HG02943 (cell line): ENCODE data around the gene SVIL.
"Not testable (repeated sequence)": the region's sequence is repeated elsewhere in the genome, so short reads cannot be mapped to it uniquely, and the experiment has no call there.

Experiments used
- ATAC-seq: cut with Tn5 transposase; IDR thresholded peaks from one replicate; pipeline ENCODE4 v1.9.1; 2021; ENCODE audit warnings: mild to moderate bottlenecking, low read depth, moderate library complexity; ENCODE audit not compliant: unreplicated experiment

SVIL gene

DNA sequence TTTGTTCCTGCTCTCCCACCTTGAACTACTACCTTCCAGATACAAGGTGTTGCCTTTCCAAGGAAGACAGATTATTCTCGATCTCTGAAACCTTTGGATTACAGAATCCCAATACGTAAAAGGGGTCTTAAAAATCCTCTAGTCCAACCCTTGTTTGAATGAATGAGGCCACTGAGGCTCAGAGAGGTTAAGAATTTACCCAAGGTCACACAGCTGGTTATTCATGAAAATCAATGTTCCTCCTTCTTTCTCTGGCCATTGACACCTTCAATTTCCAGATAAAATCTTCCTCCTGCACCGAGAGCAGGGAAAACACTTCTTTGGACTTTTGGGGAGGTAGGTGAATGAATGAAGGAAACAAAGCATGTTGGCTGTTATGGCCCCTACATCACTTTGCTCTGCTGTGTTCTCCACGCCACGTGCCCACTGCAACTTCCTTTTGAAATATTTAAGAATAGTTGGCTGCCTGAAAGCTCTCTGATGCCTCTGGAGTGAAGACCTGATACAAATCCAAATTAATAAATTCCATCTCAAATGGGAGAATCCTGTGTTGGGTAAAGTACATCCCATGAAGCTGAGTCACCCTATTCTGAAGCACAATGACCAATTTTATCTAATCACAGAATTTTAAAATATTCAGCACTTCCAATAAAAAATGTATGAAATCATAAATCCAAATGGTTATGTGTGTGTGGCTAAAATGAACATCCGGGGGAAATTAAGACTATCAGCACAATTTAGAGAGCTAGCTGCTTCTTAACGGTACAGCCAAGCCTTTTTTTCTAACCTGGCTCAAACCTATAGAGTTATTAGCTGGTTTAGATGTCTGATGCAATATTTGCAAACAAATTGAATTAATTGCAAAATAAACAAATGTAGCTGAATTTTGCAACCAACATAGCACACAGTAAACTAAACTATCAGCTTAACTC is 7.3 kb downstream of the SVIL start:
- ATAC-seq, result no peak

DNA sequence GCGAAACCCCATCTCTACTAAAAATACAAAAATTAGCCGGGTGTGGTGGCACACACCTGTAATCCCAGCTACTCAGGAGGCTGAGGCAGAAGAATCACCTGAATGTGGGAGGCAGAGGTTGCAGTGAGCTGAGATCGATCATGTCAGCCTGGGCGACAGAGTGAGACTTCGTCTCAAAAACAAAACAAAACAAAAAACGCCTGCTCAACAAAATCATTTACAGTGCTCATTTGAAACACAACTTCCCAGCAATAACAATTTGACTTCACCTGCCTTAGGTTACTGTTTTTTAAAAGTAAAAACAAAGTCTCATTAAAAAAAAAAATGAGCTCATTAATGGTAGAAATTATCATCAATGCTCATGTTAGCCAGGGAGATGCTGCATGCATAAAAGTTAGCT is 10.4 kb downstream of the SVIL start:
- not testable (repeated sequence) for ATAC-seq

DNA sequence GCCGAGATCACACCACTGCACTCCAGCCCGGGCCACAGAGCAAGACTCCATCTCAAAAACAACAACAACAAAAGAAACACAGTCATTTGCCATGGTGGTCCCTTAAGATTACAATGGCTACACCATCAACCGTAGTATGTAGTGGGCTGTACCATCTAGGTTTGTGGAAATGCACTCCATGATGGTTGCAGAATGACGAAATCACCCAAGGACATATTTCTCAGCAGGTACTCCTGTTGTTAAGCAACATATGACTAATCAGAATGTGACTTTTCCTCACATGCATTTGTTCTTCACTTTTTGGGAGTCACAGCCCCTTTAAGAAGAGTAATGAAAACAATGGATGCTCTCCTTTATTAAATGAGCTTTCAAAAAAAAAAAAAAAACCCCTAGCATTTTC is 11.0 kb downstream of the SVIL start:
- no peak for ATAC-seq

DNA sequence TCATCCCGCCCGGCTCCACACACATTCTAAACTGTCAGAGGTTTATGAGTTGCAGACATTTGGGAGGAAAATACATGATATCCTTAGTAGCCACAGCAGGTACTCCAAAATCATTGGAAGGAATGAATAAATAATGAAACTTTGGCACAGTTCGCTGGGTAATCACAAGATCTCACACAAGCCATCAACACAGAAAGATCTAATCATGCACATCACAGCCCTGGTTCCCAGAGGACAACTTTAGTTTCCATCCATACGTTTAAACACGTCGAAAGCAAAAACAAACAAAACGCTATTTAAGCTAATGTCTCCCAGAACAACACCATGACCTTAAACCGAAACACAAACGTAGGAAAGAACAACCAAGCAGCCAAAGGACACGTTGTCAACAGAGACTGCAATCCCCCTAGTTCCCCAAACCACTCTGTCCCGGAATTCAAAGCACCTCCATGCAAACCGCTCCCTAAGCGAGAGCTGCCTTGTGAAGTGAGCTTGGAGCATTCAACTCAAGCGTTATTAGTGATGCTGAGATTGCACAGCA is 12.3 kb downstream of the SVIL start:
- no peak for ATAC-seq

DNA sequence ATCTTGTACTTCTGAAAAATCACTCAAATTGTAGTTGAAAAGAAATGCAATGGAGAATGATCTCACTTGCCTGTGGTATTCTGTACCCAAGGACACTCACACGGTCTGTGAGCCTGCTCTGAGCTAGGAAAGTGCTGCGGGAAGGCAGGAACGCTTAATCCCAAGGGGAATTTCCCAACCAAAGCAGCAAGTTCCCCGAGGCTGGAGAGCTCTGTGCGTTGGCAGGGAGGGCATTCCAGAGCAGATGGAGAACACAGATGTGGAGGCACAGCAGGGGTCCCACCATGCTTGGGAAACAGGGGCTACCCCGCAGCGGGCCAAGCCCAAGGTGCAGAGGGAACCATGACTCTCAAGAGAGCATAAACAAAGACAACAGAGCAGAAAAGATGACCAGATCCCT is 13.6 kb downstream of the SVIL start:
- ATAC-seq, result no peak

DNA sequence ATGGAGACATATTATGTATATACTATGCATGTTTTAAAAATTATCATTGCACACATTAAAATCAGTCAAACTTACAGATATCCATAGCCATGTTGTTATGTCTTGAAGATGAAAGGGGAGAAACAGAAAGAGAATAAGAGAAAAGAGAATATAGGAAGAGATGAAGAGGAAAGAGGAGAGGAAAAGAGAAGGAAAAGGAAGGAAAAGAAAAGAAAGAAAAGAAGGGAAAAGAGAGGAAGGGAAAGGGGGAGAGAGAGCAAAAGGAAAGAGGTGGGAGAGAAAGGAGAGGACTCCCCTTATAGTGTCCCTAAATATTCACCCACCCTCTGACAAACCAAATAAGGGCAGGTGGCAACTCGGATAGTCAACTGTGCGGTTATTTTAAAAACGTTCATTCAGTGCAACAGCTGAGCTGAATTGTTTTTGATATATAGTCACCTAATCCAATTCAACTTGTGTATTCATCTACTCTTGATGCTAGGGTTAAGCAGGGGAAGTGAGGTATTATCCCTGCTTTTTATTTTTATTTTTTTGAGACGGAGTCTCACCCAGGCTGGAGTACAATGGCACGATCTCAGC is 14.6 kb downstream of the SVIL start:
- no peak for ATAC-seq

DNA sequence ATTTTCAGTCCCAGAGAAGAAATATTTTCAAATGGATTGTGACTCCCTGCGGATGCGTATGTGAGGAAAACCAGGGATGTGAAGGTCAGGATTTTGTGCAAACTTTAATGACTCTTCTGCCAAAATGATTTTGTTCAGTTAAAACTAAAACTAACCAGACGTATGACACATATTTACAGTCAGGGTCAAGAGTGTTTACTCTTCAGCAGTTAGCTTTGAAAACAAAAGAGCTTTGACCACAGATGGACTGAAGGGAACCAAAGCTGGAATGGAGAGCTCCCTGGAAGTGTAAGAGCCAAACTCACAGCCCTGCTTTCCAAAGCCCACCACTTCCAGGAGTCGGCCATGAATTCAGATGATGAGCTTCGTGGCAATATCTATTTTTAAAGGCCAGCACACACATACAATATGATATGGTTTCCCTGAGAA is 15.5 kb downstream of the SVIL start:
- ATAC-seq, result no peak

DNA sequence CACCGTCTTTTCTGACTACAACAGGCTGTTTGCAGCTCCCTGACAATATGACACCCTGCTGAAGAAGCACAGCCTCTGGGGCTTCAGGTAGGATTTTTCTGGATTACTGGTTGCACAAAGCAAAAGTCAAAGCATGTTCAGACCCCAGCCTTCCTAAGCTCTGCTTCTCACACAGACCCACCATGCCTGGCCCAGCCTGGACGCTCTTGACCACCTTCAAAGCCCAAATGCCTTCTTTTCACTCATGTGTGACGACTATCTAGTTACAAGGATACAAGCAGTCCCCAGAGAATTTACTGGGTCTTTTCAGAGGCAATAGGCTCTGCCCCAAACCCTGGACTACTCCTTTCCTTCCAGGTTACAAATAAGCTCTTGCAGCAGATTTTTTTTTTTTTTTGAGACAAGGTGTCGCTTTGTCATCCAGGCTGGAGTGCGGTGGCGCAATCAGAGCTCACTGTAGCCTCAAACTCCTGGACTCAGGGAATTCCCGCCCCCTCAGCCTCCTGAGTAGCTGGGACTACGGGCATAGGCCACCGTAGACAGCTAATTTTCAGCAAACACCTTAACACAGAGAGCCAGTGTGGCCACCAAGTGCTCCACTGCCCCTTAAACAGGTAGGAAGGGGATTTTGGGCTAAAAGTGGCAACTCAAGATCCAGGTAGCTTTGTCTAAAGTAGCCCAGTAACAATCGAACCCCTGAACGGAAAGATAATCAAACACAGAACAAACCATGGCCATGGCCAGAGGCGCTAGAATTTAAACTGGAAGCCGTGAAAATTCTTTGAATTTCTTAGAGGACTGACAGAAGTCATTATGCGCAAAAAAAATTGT is 16.2 kb downstream of the SVIL start:
- no peak for ATAC-seq

DNA sequence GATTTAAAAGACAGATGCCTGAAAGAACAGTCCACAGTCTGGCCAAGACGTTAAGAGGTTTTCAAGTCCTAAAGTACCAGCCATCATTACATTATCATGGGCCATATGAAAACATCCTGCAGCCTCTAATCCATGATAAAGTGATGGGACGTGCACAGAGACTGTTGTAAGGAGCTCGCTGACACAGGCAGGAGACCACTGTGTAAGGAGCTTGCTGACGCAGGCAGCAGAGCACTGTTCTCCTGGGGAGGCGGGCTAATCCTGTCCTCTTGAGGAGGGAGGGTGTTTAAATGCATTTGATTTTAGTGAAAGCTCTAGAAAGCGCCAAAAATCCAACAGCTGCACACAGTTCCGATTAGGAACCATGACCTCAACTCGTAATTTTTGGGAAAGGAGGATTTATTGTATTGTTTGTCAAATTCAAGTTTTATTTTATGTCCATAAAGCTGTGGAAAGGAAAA is 16.9 kb downstream of the SVIL start:
- no peak for ATAC-seq

DNA sequence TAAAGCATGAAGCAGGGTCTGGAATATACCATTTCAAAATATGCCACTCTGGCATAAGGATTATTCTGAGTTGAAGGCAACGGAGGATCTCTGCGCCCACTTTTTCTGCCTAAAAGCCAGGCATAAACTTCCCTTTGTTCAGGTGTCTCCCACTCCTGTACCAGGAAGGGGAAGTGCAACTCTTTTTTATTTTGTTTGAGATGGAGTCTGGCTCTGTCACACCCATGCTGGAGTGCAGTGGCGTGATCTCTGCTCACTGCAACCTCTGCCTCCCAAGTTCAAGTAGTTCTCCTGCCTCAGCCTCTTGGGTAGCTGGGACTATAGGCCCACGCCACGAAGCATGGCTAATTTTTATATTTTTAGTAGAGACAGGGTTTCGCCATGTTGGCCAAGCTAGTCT is 18.2 kb downstream of the SVIL start:
- ATAC-seq, result no peak

- no peak for ATAC-seq
Observed at GRCh38 chr10:29615195-29615594, 19.6 kb downstream of the SVIL start.

DNA sequence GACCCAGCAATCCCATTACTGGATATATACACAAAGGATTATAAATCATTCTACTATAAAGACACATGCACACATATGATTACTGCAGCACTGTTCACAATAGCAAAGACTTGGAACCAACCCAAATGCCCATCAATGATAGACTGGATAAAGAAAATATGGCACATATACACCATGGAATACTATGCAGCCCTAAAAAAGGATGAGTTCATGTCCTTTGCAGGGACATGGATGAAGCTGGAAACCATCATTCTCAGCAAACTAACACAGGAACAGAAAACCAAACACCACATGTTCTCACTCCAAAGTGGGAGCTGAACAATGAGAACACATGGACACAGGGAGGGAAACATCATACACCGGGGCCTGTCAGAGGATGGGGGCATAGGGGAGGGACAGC is 20.5 kb downstream of the SVIL start:
- not testable (repeated sequence) for ATAC-seq

GRCh38 chr10:29613791-29614190 is 21.0 kb downstream of the SVIL start:
- no peak for ATAC-seq

DNA sequence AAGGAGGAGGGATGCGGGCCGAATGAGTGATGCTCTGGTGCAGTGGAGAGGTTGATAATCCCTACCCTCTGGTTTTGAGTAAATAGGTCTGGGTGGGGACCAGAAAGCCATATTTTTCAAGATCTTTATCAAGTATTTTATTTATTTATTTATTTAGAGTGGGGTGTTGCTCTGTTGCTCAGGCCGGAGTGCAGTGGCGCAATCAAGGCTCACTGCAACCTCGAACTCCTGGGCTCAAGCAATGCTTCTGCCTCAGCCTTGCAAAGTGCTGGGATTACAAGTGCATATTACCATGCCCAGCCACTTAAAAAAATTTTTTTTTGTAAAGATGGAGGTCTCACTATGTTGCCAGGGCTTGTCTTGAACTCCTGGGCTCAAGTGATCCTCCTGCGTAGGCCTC is 21.6 kb downstream of the SVIL start:
- ATAC-seq, result no peak

- no peak for ATAC-seq
Observed at GRCh38 chr10:29612657-29613056, 22.1 kb downstream of the SVIL start.

DNA sequence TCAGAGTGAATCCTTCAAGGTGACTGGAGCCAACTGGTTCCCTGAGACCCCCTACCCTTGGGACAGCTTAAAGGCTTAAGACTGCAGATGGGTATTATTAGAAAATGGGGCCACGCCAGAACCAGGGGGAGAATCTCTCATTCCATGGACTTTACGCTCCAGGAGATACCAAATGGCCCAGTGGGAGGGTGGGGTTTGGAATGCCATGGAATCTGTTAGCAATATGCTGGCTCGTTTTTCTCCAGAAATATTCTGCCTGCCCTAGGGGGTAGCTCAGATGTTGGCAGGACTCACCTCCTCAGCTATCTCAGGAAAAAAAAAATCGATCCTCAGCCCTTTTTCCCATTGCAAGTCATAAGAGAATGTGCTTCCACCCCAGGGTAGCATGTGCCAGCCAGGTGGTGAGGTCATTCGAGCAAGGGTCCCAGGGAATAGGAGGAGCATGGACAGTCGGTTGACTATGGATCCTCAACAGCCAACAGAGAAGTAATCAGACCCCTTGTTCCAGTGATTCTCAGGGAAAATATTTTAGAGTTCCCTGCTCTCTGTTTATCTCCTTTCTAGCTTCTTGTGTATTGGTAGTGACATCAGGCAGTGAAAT is 22.9 kb downstream of the SVIL start:
- ATAC-seq, result no peak

DNA sequence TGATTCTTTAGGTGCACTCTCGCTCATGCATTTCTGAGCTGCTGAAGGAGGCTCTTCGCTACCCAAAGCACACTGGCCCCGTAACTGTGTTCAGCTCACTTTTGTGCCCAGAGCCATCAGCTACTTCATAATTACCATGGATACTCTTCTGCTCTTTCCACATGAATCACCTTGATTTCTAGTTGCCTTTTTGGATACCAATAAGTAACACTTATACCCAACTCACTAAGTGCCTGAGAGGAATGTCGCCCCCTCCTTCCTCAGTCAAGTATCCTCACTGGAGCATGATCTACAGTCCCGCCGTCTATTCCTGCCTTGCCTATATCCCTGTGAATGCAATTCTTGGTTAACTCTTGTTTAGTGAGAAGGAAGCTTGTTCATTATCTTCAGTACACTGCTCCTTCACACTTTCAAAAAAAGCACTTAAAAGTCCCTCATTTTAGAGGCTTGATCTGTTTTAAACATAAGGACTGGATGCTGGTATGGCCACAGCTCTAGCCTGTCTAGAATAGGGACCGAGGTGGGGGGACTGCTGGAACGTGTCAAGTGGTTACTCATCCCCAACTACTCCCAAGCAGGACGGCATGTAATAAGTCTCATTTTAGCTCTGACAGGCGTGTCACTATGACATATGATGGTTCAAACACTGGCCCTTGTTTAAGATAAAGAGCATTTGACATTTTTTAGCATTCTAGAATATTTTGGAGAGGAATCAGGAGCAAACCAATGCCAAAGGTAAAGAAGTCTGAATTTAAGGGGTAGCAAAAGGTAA is 23.7 kb downstream of the SVIL start:
- no peak for ATAC-seq

- not testable (repeated sequence) for ATAC-seq
Observed at GRCh38 chr10:29610331-29610730, 24.4 kb downstream of the SVIL start.

DNA sequence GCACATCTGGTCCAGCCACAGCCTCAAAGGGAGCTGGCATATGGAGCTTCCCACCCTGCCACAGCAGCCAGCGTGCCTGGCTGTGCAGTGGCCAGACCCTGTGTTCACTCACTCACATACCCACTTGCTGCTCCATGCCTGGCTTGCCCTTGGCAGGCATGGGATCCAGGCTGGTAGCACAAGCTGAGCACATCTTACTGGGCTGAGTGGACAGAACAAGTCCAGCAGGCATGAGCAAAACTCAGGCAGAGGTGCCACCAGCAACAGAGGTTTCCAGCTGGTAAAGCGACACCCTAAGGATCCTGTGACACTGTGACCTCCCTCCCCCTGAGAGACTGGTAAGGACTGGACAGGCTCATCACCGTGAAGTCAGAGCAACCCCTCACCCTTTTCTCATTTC is 25.1 kb downstream of the SVIL start:
- ATAC-seq, result no peak
